Hepatocyte (in vitro differentiated cells): ENCODE measurements around the gene CDC5L. TPM values are rescaled to one million over a fixed set of nuclear protein-coding genes. Genes with fewer than 3 reads are reported as not detected.

Experiments
- DNase-seq: peaks from one replicate; pipeline ENCODE4 v3.0.0-alpha.2; 2016; ENCODE audit warnings: low spot score
- H2AFZ ChIP-seq: fragments of 200-600 bp; sonication (generic); 2 replicates; pipeline ENCODE4 v1.6.0; 2016; ENCODE audit warnings: antibody characterized with exemption, mild to moderate bottlenecking
- H3K27ac ChIP-seq: fragments of 200-600 bp; sonication (generic); 2 replicates; pipeline ENCODE4 v1.5.1; 2016; ENCODE audit warnings: mild to moderate bottlenecking
- H3K27me3 ChIP-seq: fragments of 200-600 bp; sonication (generic); 2 replicates; pipeline ENCODE4 v1.6.1; 2016
- H3K36me3 ChIP-seq: fragments of 200-600 bp; sonication (generic); replicated peaks from 2 replicates; pipeline ENCODE4 v1.5.1; 2016; ENCODE audit warnings: low read depth; ENCODE audit not compliant: insufficient read depth
- H3K4me1 ChIP-seq: fragments of 200-600 bp; sonication (generic); 2 replicates; pipeline ENCODE4 v1.5.1; 2016; ENCODE audit warnings: mild to moderate bottlenecking, moderate library complexity; ENCODE audit not compliant: insufficient read depth
- H3K4me2 ChIP-seq: fragments of 200-600 bp; sonication (generic); 2 replicates; pipeline ENCODE4 v1.6.0; 2016
- H3K4me3 ChIP-seq: fragments of 200-600 bp; sonication (generic); 2 replicates; pipeline ENCODE4 v1.5.1; 2016; ENCODE audit warnings: mild to moderate bottlenecking
- H3K79me2 ChIP-seq: fragments of 200-600 bp; sonication (generic); 2 replicates; pipeline ENCODE4 v1.6.0; 2017; ENCODE audit warnings: mild to moderate bottlenecking
- H3K9me2 ChIP-seq: fragments of 200-600 bp; sonication (generic); replicated peaks from 2 replicates; pipeline ENCODE4 v1.6.0; 2017; ENCODE audit warnings: mild to moderate bottlenecking; ENCODE audit not compliant: insufficient read depth
- H3K9me3 ChIP-seq: fragments of 200-600 bp; sonication (generic); 2 replicates; pipeline ENCODE4 v1.5.1; 2016; ENCODE audit warnings: low read depth, mild to moderate bottlenecking
- H4K20me1 ChIP-seq: fragments of 200-600 bp; sonication (generic); 2 replicates; pipeline ENCODE4 v1.6.0; 2016; ENCODE audit warnings: mild to moderate bottlenecking; ENCODE audit not compliant: insufficient read depth, poor library complexity, severe bottlenecking
- CTCF ChIP-seq: fragments of 200-600 bp; sonication (generic); IDR thresholded peaks from 2 replicates; pipeline ENCODE4 v1.5.1; 2016; ENCODE audit warnings: antibody characterized with exemption, mild to moderate bottlenecking; ENCODE audit not compliant: poor library complexity
- EZH2 ChIP-seq: fragments of 200-600 bp; sonication (generic); IDR thresholded peaks from 2 replicates; pipeline ENCODE4 v1.6.1; 2016; ENCODE audit warnings: antibody characterized with exemption, mild to moderate bottlenecking, borderline replicate concordance
- EZH2phosphoT487 ChIP-seq: fragments of 200-600 bp; sonication (generic); IDR thresholded peaks from one replicate; pipeline ENCODE4 v1.6.1; 2018; ENCODE audit warnings: antibody characterized with exemption, mild to moderate bottlenecking, low read depth, moderate library complexity; ENCODE audit not compliant: unreplicated experiment, severe bottlenecking
- WGBS: methylation state at CpG from one replicate; pipeline ENCODE4 v1.1.6; 2016; ENCODE audit warnings: low lambda C conversion rate; ENCODE audit errors: missing lambda C conversion rate; 5-methylcytosine and 5-hydroxymethylcytosine counted together
- polyA plus RNA-seq: library from polyadenylated mRNA; unstranded; fragments of >200 nt; fragmentation: Nextera tagmentation; extraction: Ambion mirVana; gene quantifications from 2 replicates; pipeline ENCODE4 v1.2.1, GENCODE V29; 2016
- total RNA-seq: library from RNA; depleted of rRNA; stranded (reverse); fragments of >200 nt; gene quantifications from 2 replicates; pipeline ENCODE4 v1.2.3, GENCODE V29; 2014

The CDC5L gene
- total and polyA plus RNA-seq, 2 experiments from 2014 or later: 10.0 to 23.1 TPM

GRCh38 chr6:44442236-44442635, 54.7 kb downstream of the CDC5L start:
- H3K9me2 ChIP-seq: no peaks in the 10 kb centered on the region
- H4K20me1 ChIP-seq: no peaks in the 10 kb centered on the region
- 100% methylated on average over 1 of the region's 1 CpG for WGBS
- H3K4me1 ChIP-seq: peaks cover 8% of the 10 kb centered on the region
- peaks cover 3% of the 10 kb centered on the region for H3K36me3 ChIP-seq
- peaks cover 24% of the 10 kb centered on the region for H3K79me2 ChIP-seq
- no peak overlapping the region for H2AFZ ChIP-seq
- H3K9me3 ChIP-seq: peaks cover 25% of the 10 kb centered on the region
- no peak overlapping the region for H3K27ac ChIP-seq
- no peaks in the 10 kb centered on the region for H3K27me3 ChIP-seq
- DNase-seq: no peak
- H3K4me2 ChIP-seq: no peak overlapping the region
- no peak overlapping the region for H3K4me3 ChIP-seq
- TF ChIP-seq EZH2 (no peak), CTCF (no peak), EZH2phosphoT487 (no peak)

GRCh38 chr6:44442833-44443444, 55.4 kb downstream of the CDC5L start:
- no peak overlapping the region for H3K27ac ChIP-seq
- H3K9me3 ChIP-seq: peaks cover 25% of the 10 kb centered on the region
- H3K9me2 ChIP-seq: no peaks in the 10 kb centered on the region
- peaks cover 3% of the 10 kb centered on the region for H3K36me3 ChIP-seq
- peaks cover 8% of the 10 kb centered on the region for H3K4me1 ChIP-seq
- H3K27me3 ChIP-seq: no peaks in the 10 kb centered on the region
- no peaks in the 10 kb centered on the region for H4K20me1 ChIP-seq
- H2AFZ ChIP-seq: no peak overlapping the region
- DNase-seq: no peak
- TF ChIP-seq EZH2phosphoT487 (no peak), CTCF (no peak), EZH2 (no peak)
- H3K4me3 ChIP-seq: no peak overlapping the region
- H3K79me2 ChIP-seq: peaks cover 23% of the 10 kb centered on the region
- no peak overlapping the region for H3K4me2 ChIP-seq

- peaks cover 3% of the 10 kb centered on the region for H3K36me3 ChIP-seq
These were observed 57.3 kb downstream of the CDC5L start for GRCh38 chr6:44444853-44445252.

More at GRCh38 chr6:44444853-44445252, 57.3 kb downstream of the CDC5L start:
- peaks cover 8% of the 10 kb centered on the region for H3K4me1 ChIP-seq
- DNase-seq: no peak
- no peaks in the 10 kb centered on the region for H3K9me2 ChIP-seq
- no peak overlapping the region for H3K4me3 ChIP-seq
- H3K79me2 ChIP-seq: peaks cover 23% of the 10 kb centered on the region
- no peak overlapping the region for H3K4me2 ChIP-seq
- no peaks in the 10 kb centered on the region for H3K27me3 ChIP-seq
- 83% methylated on average over 1 of the region's 1 CpG for WGBS
- H3K27ac ChIP-seq: no peak overlapping the region
- H4K20me1 ChIP-seq: no peaks in the 10 kb centered on the region
- TF ChIP-seq EZH2phosphoT487 (no peak), CTCF (no peak), EZH2 (no peak)
- no peak overlapping the region for H2AFZ ChIP-seq
- H3K9me3 ChIP-seq: peaks cover 25% of the 10 kb centered on the region
